Activated CD4-positive, alpha-beta T cell treated with anti-CD3 and anti-CD28 coated beads, Interleukin-2, Interleukin-4, amounts not matched to agents 100 ng/mL and 50 ng/mL, durations not matched to agents 16 hours and 8 hours (primary cell): ENCODE measurements around the gene OSBPL9.
"Not testable (repeated sequence)": the region's sequence is repeated elsewhere in the genome, so short reads cannot be mapped to it uniquely, and the experiment has no call there.

ENCODE experiments used
- DNase-seq: peaks from one replicate; pipeline ENCODE4 v3.0.0-alpha.2; 2020; ENCODE audit warnings: low spot score

The OSBPL9 gene

GRCh38 chr1:51714374-51715019, 97.6 kb downstream of the OSBPL9 start:
- no peak for DNase-seq

GRCh38 chr1:51715369-51715768, 98.5 kb downstream of the OSBPL9 start:
- no peak for DNase-seq

- no peak for DNase-seq
These were observed 99.9 kb downstream of the OSBPL9 start for GRCh38 chr1:51716746-51717145.

DNA sequence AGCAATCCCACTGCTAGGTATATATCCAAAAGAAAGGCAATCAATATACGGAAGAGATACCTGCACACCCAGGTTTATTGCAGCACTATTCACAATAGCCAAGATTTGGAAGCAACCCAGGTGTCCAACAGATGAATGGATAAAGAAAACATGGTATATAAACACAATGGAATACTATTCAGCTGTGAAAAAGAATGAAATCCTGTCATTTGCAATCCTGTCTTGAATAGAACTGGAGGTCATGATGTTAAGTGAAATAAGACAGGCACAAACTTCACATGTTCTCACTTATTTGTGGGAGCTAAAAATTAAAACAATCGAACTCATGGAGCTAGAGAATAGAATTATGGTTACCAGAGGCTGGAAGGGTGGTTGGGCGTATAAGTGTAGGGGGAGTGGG, 101.0 kb downstream of the OSBPL9 start:
- no peak for DNase-seq

DNA sequence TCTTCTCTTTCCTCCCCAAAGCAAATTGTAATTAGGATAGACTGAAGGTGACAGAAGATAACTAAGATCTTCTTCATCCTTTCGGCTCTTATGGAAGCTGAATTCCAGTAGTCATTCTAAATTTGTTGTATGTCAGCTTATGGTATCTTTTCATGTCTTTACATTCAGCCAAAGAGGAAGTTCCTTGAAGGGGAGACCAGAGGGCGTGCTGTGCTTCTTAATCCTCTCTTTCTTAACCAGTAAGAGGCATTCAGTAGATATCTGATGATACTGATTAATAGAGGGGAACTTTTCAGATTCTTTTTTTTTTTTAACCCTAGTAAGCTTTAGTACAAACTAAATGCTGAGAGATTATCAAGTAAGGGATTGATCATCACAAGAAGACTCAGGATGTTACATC, 102.3 kb downstream of the OSBPL9 start:
- DNase-seq: no peak

- no peak for DNase-seq
These were observed 107.9 kb downstream of the OSBPL9 start for GRCh38 chr1:51724797-51725196.

DNA sequence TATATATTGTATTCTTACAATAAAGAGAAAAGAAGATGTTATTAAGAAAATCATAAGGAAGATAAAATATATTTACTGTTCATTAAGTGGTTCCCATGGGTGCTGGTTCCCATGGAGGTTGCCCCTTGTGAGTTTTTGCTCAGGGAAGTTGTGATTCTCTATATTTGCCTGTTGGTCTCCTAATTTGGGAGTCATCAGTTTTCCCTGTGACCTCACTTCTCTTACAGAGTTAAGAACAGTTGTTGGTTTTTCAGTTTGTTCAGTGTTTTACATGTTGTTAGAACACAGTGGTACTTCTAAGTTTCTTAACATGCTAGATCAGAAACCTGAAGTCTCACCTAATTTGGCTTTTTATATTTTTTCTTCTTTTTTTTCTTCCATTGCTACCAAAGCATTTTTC, 109.2 kb downstream of the OSBPL9 start:
- no peak for DNase-seq

GRCh38 chr1:51726544-51727225, 109.8 kb downstream of the OSBPL9 start:
- no peak for DNase-seq

- DNase-seq: no peak
These were observed 110.5 kb downstream of the OSBPL9 start for GRCh38 chr1:51727366-51727765.

- no peak for DNase-seq
These were observed 111.8 kb downstream of the OSBPL9 start for GRCh38 chr1:51728611-51729155.

- DNase-seq: peak; percentile 98
These were observed 112.4 kb downstream of the OSBPL9 start for GRCh38 chr1:51729156-51729823.

DNA sequence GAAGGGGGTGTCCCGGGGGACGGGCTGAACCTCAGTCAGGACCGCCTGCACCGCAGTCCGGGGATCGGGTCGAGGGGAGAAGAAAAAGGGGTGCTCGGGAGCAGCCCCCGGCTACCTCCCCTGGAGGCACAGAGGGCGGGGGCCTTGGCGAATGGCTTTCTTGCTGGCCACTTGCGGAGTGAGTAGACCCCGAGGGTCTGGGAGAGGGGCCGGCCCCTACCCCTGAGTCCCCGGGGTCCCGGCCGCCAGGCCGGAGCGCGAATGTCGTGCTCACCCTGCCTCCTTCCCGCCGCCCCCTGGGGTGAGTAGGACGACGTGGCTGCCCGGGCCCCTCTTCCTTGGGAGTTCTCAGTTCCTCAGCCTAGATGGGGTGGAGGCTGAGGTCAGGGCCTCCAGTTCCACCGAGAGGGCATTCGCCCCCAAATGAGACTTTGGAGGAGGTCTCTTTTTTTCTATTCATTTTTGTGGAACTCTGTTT, 113.0 kb downstream of the OSBPL9 start:
- DNase-seq: no peak

DNA sequence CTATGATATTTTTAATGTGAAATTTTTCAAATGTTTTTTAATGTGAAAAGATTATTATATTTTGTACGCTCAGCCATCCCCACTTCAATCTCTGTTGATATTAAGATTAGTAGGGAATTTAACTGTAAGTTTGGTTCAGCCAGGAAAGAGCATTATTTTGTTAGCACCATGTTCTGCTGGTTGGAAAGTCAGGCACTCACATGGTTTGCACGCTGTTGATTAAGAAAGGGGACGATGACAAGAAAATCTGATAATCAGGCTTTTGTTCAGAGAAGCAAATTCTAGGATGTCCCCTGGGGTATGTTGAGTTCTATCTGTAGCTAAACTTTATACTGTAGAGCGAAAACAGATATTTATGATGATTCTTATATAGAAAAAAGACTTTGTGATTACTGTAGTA, 115.1 kb downstream of the OSBPL9 start:
- no peak for DNase-seq

DNA sequence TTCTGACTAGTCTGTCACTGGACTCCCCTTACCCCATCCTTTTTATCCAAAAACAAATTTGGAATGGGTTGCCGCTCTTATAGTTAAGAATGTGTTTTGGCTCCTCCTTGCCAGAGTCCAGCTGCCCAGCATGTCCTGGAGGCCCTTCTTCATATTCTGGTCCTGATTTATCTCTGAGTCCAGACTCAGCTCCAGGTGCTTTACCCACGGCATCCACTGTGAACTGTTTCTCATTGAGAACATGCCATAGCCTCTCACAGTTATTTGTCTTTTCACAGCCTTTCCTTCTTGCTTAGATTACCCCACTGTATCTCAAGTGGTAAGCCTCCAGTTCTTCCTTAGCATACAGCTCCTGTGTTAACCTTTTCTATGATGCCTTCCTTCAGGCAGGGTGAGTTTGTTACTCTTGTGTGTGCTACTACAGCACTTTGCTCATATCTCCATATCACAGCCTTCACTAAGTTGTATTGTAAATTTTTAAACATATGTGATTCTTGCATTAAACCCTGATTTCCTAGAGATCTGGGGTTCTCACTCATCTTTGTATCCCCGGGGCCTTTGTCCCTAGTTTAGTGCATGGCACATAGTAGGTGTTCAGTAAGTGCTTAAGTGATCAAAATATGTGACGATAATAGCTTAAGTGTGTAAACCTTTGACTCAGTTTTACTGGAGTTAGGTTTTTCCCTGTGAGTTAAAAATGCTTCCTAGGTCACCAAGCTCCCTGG, 116.0 kb downstream of the OSBPL9 start:
- DNase-seq: no peak

GRCh38 chr1:51733426-51733774, 116.5 kb downstream of the OSBPL9 start:
- not testable (repeated sequence) for DNase-seq

GRCh38 chr1:51733793-51734522, 117.1 kb downstream of the OSBPL9 start:
- no peak for DNase-seq

- DNase-seq: no peak
These were observed 118.2 kb downstream of the OSBPL9 start for GRCh38 chr1:51734896-51735745.

DNA sequence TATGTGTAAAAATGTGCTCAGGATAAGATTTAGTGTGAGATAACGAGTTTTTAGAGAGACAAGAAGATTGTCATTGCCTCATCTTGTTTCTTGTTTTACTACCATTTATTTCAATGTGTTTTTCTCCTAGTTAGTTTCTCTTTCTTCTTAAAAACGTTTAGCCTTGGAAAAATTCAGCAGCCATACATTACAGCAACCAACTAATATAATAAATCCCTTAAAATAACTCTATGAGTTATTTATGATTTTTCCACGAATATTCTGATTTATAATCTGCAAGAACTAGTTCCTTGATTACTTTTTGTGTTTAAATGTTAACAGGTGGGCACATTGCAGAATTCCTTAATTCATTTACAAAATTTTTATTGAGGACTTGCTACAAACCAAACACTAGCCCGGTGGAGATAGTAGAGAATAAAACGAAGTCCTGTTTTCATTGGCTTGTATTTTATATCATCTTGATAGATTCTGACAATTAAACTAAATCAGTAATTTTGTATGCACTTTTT, 118.9 kb downstream of the OSBPL9 start:
- no peak for DNase-seq

GRCh38 chr1:51736702-51737101, 119.8 kb downstream of the OSBPL9 start:
- DNase-seq: no peak

- no peak for DNase-seq
These were observed 121.8 kb downstream of the OSBPL9 start for GRCh38 chr1:51738681-51739080.

GRCh38 chr1:51740652-51741051, 123.8 kb downstream of the OSBPL9 start:
- DNase-seq: no peak
